Epithelial cell of umbilical artery (primary cell): ENCODE data around the gene RPL10A. TPM values are rescaled to one million over a fixed set of nuclear protein-coding genes. Genes with fewer than 3 reads are reported as not detected.

Experiments used
- total RNA-seq: library from RNA; depleted of rRNA; stranded (reverse); fragments of >200 nt; gene quantifications from 2 replicates; pipeline ENCODE4 v1.2.3, GENCODE V29; 2014

Gene RPL10A
- 1,588 and 2,417 TPM in 2 replicates for total RNA-seq

GRCh38 chr6:35468181-35468979 is at the start of gene RPL10A:
Gene RPL10A (plus strand): TSS chr6:35468401. CDS start chr6:35468435, 34 bp downstream.

GRCh38 chr6:35452183-35453090 is 15.8 kb upstream of the RPL10A start, which contains the start of gene FANCE:
Gene FANCE (plus strand): TSS chr6:35452338. CDS start chr6:35452546, 208 bp downstream.

GRCh38 chr6:35496841-35497570 is 28.8 kb downstream of the RPL10A start, which contains the start of gene TEAD3:
Gene TEAD3 (minus strand): TSS chr6:35497079.

GRCh38 chr6:35512740-35513139 is 44.5 kb downstream of the RPL10A start, which contains the start of gene TULP1:
Gene TULP1 (minus strand): TSS chr6:35512896. CDS start chr6:35512858, 38 bp downstream.

Other genes starting within 250 kb of the RPL10A start
- 14.9 and 15.2 TPM in 2 replicates for gene ZNF76, start 208.7 kb upstream of the RPL10A start, total RNA-seq
- gene DEF6, start 170.6 kb upstream of the RPL10A start, total RNA-seq, result under 0.01 and 0.46 TPM in 2 replicates
- gene PPARD, start 125.8 kb upstream of the RPL10A start, total RNA-seq, result 3.3 and 4.9 TPM in 2 replicates
- gene FANCE, start 16.1 kb upstream of the RPL10A start, total RNA-seq, result 7.0 and 9.1 TPM in 2 replicates
- 0.32 and 0.61 TPM in 2 replicates for gene TEAD3, start 28.7 kb downstream of the RPL10A start, total RNA-seq
- not detected in 2 replicates for gene TULP1, start 44.5 kb downstream of the RPL10A start, total RNA-seq
- gene FKBP5, start 220.5 kb downstream of the RPL10A start, total RNA-seq, result 23.1 and 36.5 TPM in 2 replicates